ENCODE data around the gene MGP.

- TF ChIP-seq CTCF (IDR thresholded peaks at IDR 0.05) = no peak
- no peak for TF ChIP-seq POLR2AphosphoS5 (IDR thresholded peaks at IDR 0.05)
Measured at GRCh38 chr12:14850929-14851663, 34.6 kb downstream of the MGP start.
